Lower lobe of right lung (tissue), 2 donors: Measurements from ENCODE around the gene UCK1. TPM values are rescaled to one million over a fixed set of nuclear protein-coding genes. Genes with fewer than 3 reads are reported as not detected.

Experiments used
- ATAC-seq, 2 donors: fragments of 200-7000 bp; cut with Tn5 transposase; one replicate each; pipeline ENCODE4 v1.9.1; 2020 to 2022; ENCODE audit warnings: mild to moderate bottlenecking in 2 of 2, moderate library complexity in 2 of 2
- DNase-seq: peaks from one replicate; pipeline ENCODE4 v3.0.0-alpha.2; 2020
- H3K27ac ChIP-seq: fragments of 200-600 bp; one replicate; pipeline ENCODE4 v1.8.0; 2022
- H3K27me3 ChIP-seq: fragments of 200-600 bp; one replicate; pipeline ENCODE4 v1.8.0; 2022; ENCODE audit warnings: low read depth
- H3K36me3 ChIP-seq: fragments of 200-600 bp; one replicate; pipeline ENCODE4 v1.8.0; 2022; ENCODE audit warnings: mild to moderate bottlenecking
- H3K4me1 ChIP-seq: fragments of 200-600 bp; one replicate; pipeline ENCODE4 v1.8.0; 2022
- H3K4me3 ChIP-seq: fragments of 200-600 bp; one replicate; pipeline ENCODE4 v1.8.0; 2022; ENCODE audit warnings: mild to moderate bottlenecking
- H3K9me3 ChIP-seq: fragments of 200-600 bp; one replicate; pipeline ENCODE4 v1.8.0; 2022
- intact Hi-C: fragments of 100-400 bp; cut with DNase I; formaldehyde crosslinking; loops from one replicate; pipeline ENCODE4 v1.11.0; 2022
- total RNA-seq: library from RNA; stranded (reverse); fragmentation: NEBNext Ultra II Directional; extraction: Animal tissue kit (Norgen Biotek cat#: 25700); gene quantifications from one replicate; pipeline ENCODE4 v1.2.1, GENCODE V29; 2021
- TF ChIP-seq, protein P1 (sequence below): fragments of 200-600 bp; IDR thresholded peaks from one replicate; pipeline ENCODE4 v1.8.0; 2022; ENCODE audit warnings: antibody characterized with exemption, mild to moderate bottlenecking
- donor health status: DM: no; HTN: yes; CAD: no; lungs with severe emphysema.

UCK1 gene
- total RNA-seq, 1 donor from 2014 or later = 25.9 TPM

- no peak for ATAC-seq
- Histone ChIP-seq H3K4me3 (no peak overlapping the region), H3K4me1 (no peaks in the 10 kb centered on the region), H3K27ac (no peak overlapping the region), H3K36me3 (peaks cover 100% of the 10 kb centered on the region), H3K27me3 (no peaks in the 10 kb centered on the region), H3K9me3 (no peaks in the 10 kb centered on the region)
- DNase-seq = no peak
- TF ChIP-seq, protein P1, sequence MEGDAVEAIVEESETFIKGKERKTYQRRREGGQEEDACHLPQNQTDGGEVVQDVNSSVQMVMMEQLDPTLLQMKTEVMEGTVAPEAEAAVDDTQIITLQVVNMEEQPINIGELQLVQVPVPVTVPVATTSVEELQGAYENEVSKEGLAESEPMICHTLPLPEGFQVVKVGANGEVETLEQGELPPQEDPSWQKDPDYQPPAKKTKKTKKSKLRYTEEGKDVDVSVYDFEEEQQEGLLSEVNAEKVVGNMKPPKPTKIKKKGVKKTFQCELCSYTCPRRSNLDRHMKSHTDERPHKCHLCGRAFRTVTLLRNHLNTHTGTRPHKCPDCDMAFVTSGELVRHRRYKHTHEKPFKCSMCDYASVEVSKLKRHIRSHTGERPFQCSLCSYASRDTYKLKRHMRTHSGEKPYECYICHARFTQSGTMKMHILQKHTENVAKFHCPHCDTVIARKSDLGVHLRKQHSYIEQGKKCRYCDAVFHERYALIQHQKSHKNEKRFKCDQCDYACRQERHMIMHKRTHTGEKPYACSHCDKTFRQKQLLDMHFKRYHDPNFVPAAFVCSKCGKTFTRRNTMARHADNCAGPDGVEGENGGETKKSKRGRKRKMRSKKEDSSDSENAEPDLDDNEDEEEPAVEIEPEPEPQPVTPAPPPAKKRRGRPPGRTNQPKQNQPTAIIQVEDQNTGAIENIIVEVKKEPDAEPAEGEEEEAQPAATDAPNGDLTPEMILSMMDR = no peak
- intact Hi-C loops = no loop called here
Measured at GRCh38 chr9:131492070-131492469, 39.0 kb downstream of the UCK1 start.

DNA sequence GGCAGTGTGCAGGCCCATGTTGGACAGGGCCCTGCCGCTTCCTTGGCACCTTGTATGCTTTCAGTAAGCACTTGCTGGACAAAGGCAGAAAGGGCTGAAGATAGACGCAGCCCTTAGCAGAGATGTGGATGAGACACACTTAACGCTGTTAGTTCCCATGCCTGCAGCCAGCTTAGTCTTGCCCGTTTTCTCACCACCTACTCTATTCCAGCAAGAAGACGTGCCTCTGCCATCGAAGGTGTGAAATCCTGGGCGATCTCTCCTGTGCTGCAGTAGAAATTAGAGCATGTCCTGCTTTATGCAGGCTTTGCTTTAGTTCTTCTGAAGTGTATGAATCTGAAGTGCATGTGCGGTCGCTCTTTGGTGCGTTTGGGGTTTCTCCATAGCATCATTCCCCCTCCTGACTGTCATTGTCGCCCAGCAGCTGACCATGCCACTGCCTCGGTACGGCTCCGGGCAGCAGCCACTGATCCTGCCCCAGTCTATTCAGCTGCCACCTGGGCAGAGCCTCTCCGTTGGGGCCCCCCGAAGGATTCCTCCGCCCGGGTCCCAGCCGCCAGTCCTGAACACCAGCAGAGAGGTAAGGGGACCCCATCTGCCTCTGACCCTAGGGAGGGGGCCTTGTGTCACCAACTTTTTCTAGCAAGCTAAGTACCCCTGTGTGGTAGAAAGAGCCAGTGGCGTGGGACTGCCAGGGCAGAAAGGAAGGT, 39.9 kb downstream of the UCK1 start:
- Histone ChIP-seq H3K4me3 (no peak overlapping the region), H3K27ac (no peak overlapping the region), H3K4me1 (no peaks in the 10 kb centered on the region), H3K27me3 (no peaks in the 10 kb centered on the region), H3K36me3 (peaks cover 100% of the 10 kb centered on the region), H3K9me3 (no peaks in the 10 kb centered on the region)
- TF ChIP-seq, protein P1 = no peak
- no peak for ATAC-seq
- intact Hi-C loops = no loop called here
- DNase-seq = no peak

GRCh38 chr9:131490514-131490913, 40.5 kb downstream of the UCK1 start:
- no peaks in the 10 kb centered on the region for H3K9me3 ChIP-seq
- H3K27ac ChIP-seq = no peak overlapping the region
- peaks cover 100% of the 10 kb centered on the region for H3K36me3 ChIP-seq
- TF ChIP-seq, protein P1 = no peak
- no peak overlapping the region for H3K4me3 ChIP-seq
- intact Hi-C loops = no loop called here
- DNase-seq (no peak), ATAC-seq (no peak)
- H3K27me3 ChIP-seq = no peaks in the 10 kb centered on the region
- H3K4me1 ChIP-seq = no peaks in the 10 kb centered on the region

DNA sequence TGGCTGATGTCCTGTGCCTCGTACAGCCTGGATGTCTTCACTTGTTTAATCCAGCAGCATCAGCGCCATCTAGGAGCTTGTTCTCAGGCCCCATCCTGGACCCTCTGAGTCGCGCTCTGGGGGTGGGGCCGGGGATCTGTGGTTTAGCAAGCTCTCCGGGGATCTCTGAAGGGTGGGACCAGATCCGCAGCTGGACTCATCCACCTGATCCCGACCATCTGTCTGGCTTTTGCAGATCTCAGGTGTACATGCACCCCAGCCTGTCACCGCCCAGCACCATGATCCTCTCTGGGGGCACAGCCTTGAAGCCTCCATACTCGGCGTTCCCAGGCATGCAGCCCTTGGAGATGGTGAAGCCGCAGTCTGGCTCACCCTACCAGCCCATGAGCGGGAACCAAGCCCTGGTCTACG, 43.4 kb downstream of the UCK1 start:
- ATAC-seq (no peak), DNase-seq (no peak)
- Histone ChIP-seq H3K9me3 (no peaks in the 10 kb centered on the region), H3K4me1 (no peaks in the 10 kb centered on the region), H3K27ac (no peak overlapping the region), H3K4me3 (no peak overlapping the region), H3K27me3 (no peaks in the 10 kb centered on the region), H3K36me3 (peaks cover 100% of the 10 kb centered on the region)
- TF ChIP-seq, protein P1 = no peak
- intact Hi-C loops = no loop called here

DNA sequence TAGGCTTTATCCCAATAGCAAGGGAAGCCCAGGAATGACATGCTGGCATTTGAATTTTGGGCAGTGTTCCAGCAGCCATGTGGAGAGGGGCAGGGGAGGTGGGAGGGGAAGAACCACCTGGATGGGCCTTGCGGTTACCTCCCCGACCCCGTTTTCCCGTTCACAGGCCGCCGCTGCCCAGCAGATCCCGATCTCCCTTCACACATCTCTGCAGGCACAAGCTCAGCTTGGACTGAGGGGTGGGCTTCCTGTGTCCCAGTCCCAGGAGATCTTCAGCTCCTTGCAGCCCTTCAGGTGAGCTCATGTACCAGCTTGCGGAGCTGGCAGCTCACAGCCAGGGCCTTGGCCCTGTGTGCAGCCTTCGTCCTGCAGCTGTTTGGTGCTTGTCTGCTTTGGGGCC, 44.1 kb downstream of the UCK1 start:
- Histone ChIP-seq H3K36me3 (peaks cover 100% of the 10 kb centered on the region), H3K4me1 (no peaks in the 10 kb centered on the region), H3K9me3 (no peaks in the 10 kb centered on the region), H3K27ac (no peak overlapping the region), H3K4me3 (no peak overlapping the region), H3K27me3 (no peaks in the 10 kb centered on the region)
- TF ChIP-seq, protein P1 = no peak
- intact Hi-C loops = no loop called here
- DNase-seq = no peak
- no peak for ATAC-seq
